Activated CD4-positive, alpha-beta memory T cell treated with anti-CD3 and anti-CD28 coated beads, Interleukin-2, amount 10 ng/mL, durations not matched to agents 7 days and 5 days (primary cell): Measurements from ENCODE around the gene GPD1. TPM values are rescaled to one million over a fixed set of nuclear protein-coding genes. Genes with fewer than 3 reads are reported as not detected.

Experiments used
- CTCF ChIA-PET: fragments of 350-600 bp; sonication (Branson Sonifier 250); formaldehyde crosslinking; loops from one replicate; lab custom pipeline; 2021; ENCODE audit warnings: antibody characterized with exemption, inconsistent platforms; lab: Charles Lee
- POLR2A ChIA-PET: fragments of 350-600 bp; sonication (Branson Sonifier 250); formaldehyde crosslinking; loops from one replicate; lab custom pipeline; 2021; ENCODE audit warnings: antibody characterized with exemption; lab: Charles Lee
- DNase-seq: peaks from one replicate; pipeline ENCODE4 v3.0.0-alpha.2; 2020
- H3K27ac Mint-ChIP-seq: one replicate; pipeline ENCODE4 v1.8.0; 2021; ENCODE audit warnings: mild to moderate bottlenecking, mixed read lengths
- H3K27me3 Mint-ChIP-seq: one replicate; pipeline ENCODE4 v1.8.0; 2021; ENCODE audit warnings: mixed read lengths
- H3K36me3 Mint-ChIP-seq: one replicate; pipeline ENCODE4 v1.8.0; 2021; ENCODE audit warnings: low read depth, mixed read lengths
- H3K4me1 Mint-ChIP-seq: one replicate; pipeline ENCODE4 v1.8.0; 2021; ENCODE audit warnings: mixed read lengths
- H3K4me3 Mint-ChIP-seq: one replicate; pipeline ENCODE4 v1.8.0; 2021; ENCODE audit warnings: mild to moderate bottlenecking, mixed read lengths
- H3K9me3 Mint-ChIP-seq: one replicate; pipeline ENCODE4 v1.8.0; 2021; ENCODE audit warnings: mixed read lengths
- total RNA-seq, 2 experiments: library from RNA; stranded (reverse); gene quantifications; one replicate each; pipeline ENCODE4 v1.2.3, GENCODE V29; 2021

Gene GPD1
- total RNA-seq, 2 experiments from 2014 or later, result 0.28 to 0.40 TPM

- Mint-ChIP-seq H3K27ac (no peak overlapping the region), H3K27me3 (peaks cover 29% of the 10 kb centered on the region), H3K4me3 (no peak overlapping the region), H3K9me3 (no peaks in the 10 kb centered on the region), H3K36me3 (no peaks in the 10 kb centered on the region), H3K4me1 (peaks cover 11% of the 10 kb centered on the region)
- no peak for DNase-seq
- ChIA-PET POLR2A (no interaction called here), CTCF (interaction anchor here (0.9 to 3.2 kb wide), 3 partner anchors 8 to 96 kb away, joined by 3 to 16 read pairs (median 12); no protein-coding TSS in a partner anchor)
Measured at GRCh38 chr12:50062728-50063460, 40.9 kb upstream of the GPD1 start.

- POLR2A ChIA-PET, result interaction anchor here (0.9 to 1.8 kb wide), 2 partner anchors 19 to 223 kb away, joined by 3 to 5 read pairs; partner anchors contain the start of genes BCDIN3D and SMARCD1
- no peaks in the 10 kb centered on the region for H3K36me3 Mint-ChIP-seq
- DNase-seq, result no peak
- H3K4me3 Mint-ChIP-seq, result no peak overlapping the region
- CTCF ChIA-PET, result interaction anchor here (0.6 to 7.4 kb wide), 6 partner anchors 9 to 139 kb away, joined by 3 to 82 read pairs (median 9); no protein-coding TSS in a partner anchor
- H3K4me1 Mint-ChIP-seq, result peaks cover 6% of the 10 kb centered on the region
- peaks cover 16% of the 10 kb centered on the region for H3K27me3 Mint-ChIP-seq
- H3K9me3 Mint-ChIP-seq, result no peaks in the 10 kb centered on the region
- no peak overlapping the region for H3K27ac Mint-ChIP-seq
Measured at GRCh38 chr12:50065726-50066310, 38.0 kb upstream of the GPD1 start.

GRCh38 chr12:50066402-50066801 is 37.4 kb upstream of the GPD1 start:
- ChIA-PET POLR2A (interaction anchor here (0.9 to 1.8 kb wide), 2 partner anchors 18 to 223 kb away, joined by 3 to 5 read pairs; partner anchors contain the start of genes BCDIN3D and SMARCD1), CTCF (interaction anchor here (0.6 to 7.4 kb wide), 8 partner anchors 11 to 139 kb away, joined by 3 to 82 read pairs (median 4); no protein-coding TSS in a partner anchor)
- DNase-seq, result no peak
- no peaks in the 10 kb centered on the region for H3K9me3 Mint-ChIP-seq
- peaks cover 11% of the 10 kb centered on the region for H3K27me3 Mint-ChIP-seq
- H3K36me3 Mint-ChIP-seq, result no peaks in the 10 kb centered on the region
- H3K27ac Mint-ChIP-seq, result no peak overlapping the region
- peaks cover 6% of the 10 kb centered on the region for H3K4me1 Mint-ChIP-seq
- H3K4me3 Mint-ChIP-seq, result no peak overlapping the region

- Mint-ChIP-seq H3K4me3 (no peak overlapping the region), H3K27me3 (peaks cover 5% of the 10 kb centered on the region), H3K4me1 (peaks cover 6% of the 10 kb centered on the region), H3K27ac (no peak overlapping the region), H3K36me3 (no peaks in the 10 kb centered on the region), H3K9me3 (no peaks in the 10 kb centered on the region)
- no peak for DNase-seq
- ChIA-PET POLR2A (no interaction called here), CTCF (interaction anchor here (0.5 to 7.4 kb wide), 11 partner anchors 9 to 202 kb away, joined by 3 to 82 read pairs (median 10); partner anchors contain the start of genes CERS5, COX14 and SMARCD1)
Measured at GRCh38 chr12:50069069-50069468, 34.7 kb upstream of the GPD1 start.

GRCh38 chr12:50069539-50069938 is 34.3 kb upstream of the GPD1 start:
- no peaks in the 10 kb centered on the region for H3K36me3 Mint-ChIP-seq
- H3K4me3 Mint-ChIP-seq, result no peak overlapping the region
- H3K9me3 Mint-ChIP-seq, result no peaks in the 10 kb centered on the region
- POLR2A ChIA-PET, result interaction anchor here (1.4 kb wide), 1 partner anchor 102 kb away, joined by 3 read pairs; no protein-coding TSS in a partner anchor
- H3K27ac Mint-ChIP-seq, result no peak overlapping the region
- H3K27me3 Mint-ChIP-seq, result peaks cover 5% of the 10 kb centered on the region
- DNase-seq, result no peak
- H3K4me1 Mint-ChIP-seq, result peaks cover 6% of the 10 kb centered on the region
- CTCF ChIA-PET, result interaction anchor here (0.5 to 7.4 kb wide), 13 partner anchors 10 to 202 kb away, joined by 3 to 82 read pairs (median 6); partner anchors contain the start of genes CERS5, COX14 and SMARCD1

GRCh38 chr12:50070314-50071060 is 33.3 kb upstream of the GPD1 start:
- POLR2A ChIA-PET, result interaction anchor here (0.8 to 1.4 kb wide), 3 partner anchors 14 to 103 kb away, joined by 3 to 4 read pairs (median 3); partner anchors contain the start of genes COX14 and SMARCD1
- Mint-ChIP-seq H3K36me3 (no peaks in the 10 kb centered on the region), H3K27me3 (peaks cover 4% of the 10 kb centered on the region)

GRCh38 chr12:50072198-50072907 is 31.5 kb upstream of the GPD1 start:
- Mint-ChIP-seq H3K4me3 (no peak overlapping the region), H3K9me3 (no peaks in the 10 kb centered on the region), H3K4me1 (peaks cover 8% of the 10 kb centered on the region), H3K27ac (no peak overlapping the region), H3K36me3 (no peaks in the 10 kb centered on the region), H3K27me3 (peaks cover 4% of the 10 kb centered on the region)
- DNase-seq, result no peak
- ChIA-PET POLR2A (interaction anchor here (1.5 kb wide), 1 partner anchor 12 kb away, joined by 5 read pairs; no protein-coding TSS in a partner anchor), CTCF (interaction anchor here (1.8 to 4.7 kb wide), 3 partner anchors 13 to 40 kb away, joined by 5 to 27 read pairs (median 19); partner anchors contain the start of genes COX14 and SMARCD1)

More at GRCh38 chr12:50070314-50071060, 33.3 kb upstream of the GPD1 start:
- Mint-ChIP-seq H3K4me3 (no peak overlapping the region), H3K27ac (no peak overlapping the region), H3K9me3 (no peaks in the 10 kb centered on the region), H3K4me1 (peaks cover 8% of the 10 kb centered on the region)
- CTCF ChIA-PET, result interaction anchor here (0.6 to 7.4 kb wide), 37 partner anchors 8 to 573 kb away, joined by 3 to 82 read pairs (median 4); partner anchors contain the start of genes CERS5, COX14, RACGAP1 and SMARCD1
- peak; percentile 73 for DNase-seq

GRCh38 chr12:50073206-50073605 is 30.6 kb upstream of the GPD1 start:
- ChIA-PET CTCF (interaction anchor here (1.6 to 2.0 kb wide), 4 partner anchors 12 to 34 kb away, joined by 6 to 9 read pairs (median 8); partner anchors contain the start of gene SMARCD1), POLR2A (interaction anchor here (1.5 kb wide), 1 partner anchor 11 kb away, joined by 5 read pairs; no protein-coding TSS in a partner anchor)
- H3K36me3 Mint-ChIP-seq, result no peaks in the 10 kb centered on the region
- peaks cover 4% of the 10 kb centered on the region for H3K27me3 Mint-ChIP-seq
- no peak for DNase-seq
- no peak overlapping the region for H3K27ac Mint-ChIP-seq
- peaks cover 8% of the 10 kb centered on the region for H3K4me1 Mint-ChIP-seq
- no peak overlapping the region for H3K4me3 Mint-ChIP-seq
- H3K9me3 Mint-ChIP-seq, result no peaks in the 10 kb centered on the region

- ChIA-PET POLR2A (interaction anchor here (1.5 kb wide), 1 partner anchor 11 kb away, joined by 5 read pairs; no protein-coding TSS in a partner anchor), CTCF (interaction anchor here (1.2 to 2.0 kb wide), 7 partner anchors 9 to 241 kb away, joined by 3 to 9 read pairs (median 6); partner anchors contain the start of gene SMARCD1)
- DNase-seq, result no peak
- Mint-ChIP-seq H3K36me3 (no peaks in the 10 kb centered on the region), H3K9me3 (no peaks in the 10 kb centered on the region), H3K4me1 (peaks cover 8% of the 10 kb centered on the region), H3K27me3 (peaks cover 4% of the 10 kb centered on the region), H3K27ac (no peak overlapping the region), H3K4me3 (no peak overlapping the region)
Measured at GRCh38 chr12:50073712-50074111, 30.1 kb upstream of the GPD1 start.

GRCh38 chr12:50074936-50075807 is 28.6 kb upstream of the GPD1 start:
- Mint-ChIP-seq H3K4me3 (no peak overlapping the region), H3K27ac (no peak overlapping the region), H3K4me1 (peaks cover 6% of the 10 kb centered on the region), H3K9me3 (no peaks in the 10 kb centered on the region), H3K36me3 (no peaks in the 10 kb centered on the region), H3K27me3 (peaks cover 4% of the 10 kb centered on the region)
- ChIA-PET POLR2A (no interaction called here), CTCF (interaction anchor here (0.6 to 2.1 kb wide), 19 partner anchors 8 to 946 kb away, joined by 3 to 11 read pairs (median 5); partner anchors contain the start of genes COX14 and SMARCD1)
- peak; percentile 83 for DNase-seq

- Mint-ChIP-seq H3K27me3 (no peaks in the 10 kb centered on the region), H3K9me3 (no peaks in the 10 kb centered on the region), H3K4me1 (peaks cover 2% of the 10 kb centered on the region), H3K4me3 (no peak overlapping the region), H3K27ac (no peak overlapping the region), H3K36me3 (no peaks in the 10 kb centered on the region)
- DNase-seq, result no peak
- POLR2A ChIA-PET, result no interaction called here
- CTCF ChIA-PET, result interaction anchor here (1.3 to 2.1 kb wide), 6 partner anchors 9 to 238 kb away, joined by 3 to 11 read pairs (median 7); partner anchors contain the start of genes COX14 and SMARCD1
Measured at GRCh38 chr12:50075808-50076170, 28.0 kb upstream of the GPD1 start.
